Measurements from ENCODE around the gene PFN2.

DNA sequence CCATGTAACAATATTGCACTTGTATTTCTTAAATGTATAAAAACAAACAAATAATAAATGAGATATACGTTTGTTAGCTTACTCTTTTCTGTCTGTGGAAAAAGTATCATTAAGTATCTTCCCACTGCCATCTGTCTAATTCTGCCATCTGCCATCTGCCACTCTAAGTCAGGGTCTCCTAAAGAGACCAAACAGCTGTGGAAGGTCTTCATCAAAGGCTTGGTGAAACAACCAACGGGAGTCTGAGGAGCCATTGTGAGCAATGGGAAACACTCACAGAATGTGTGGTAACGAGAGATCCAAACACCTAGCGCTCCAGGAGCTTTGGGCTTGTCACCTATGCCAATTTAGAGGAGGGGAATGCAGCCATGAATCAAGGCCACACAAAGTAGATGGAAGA lies 28.7 kb upstream of the PFN2 start:
- TF ChIP-seq SUZ12 (IDR thresholded peaks at IDR 0.05; ENCODE audit: extremely low read depth, insufficient read depth, insufficient read length) (no peak), ZNF274 (IDR thresholded peaks at IDR 0.05; ENCODE audit: low read depth, low read length) (no peak), YY1 (IDR thresholded peaks at IDR 0.05; ENCODE audit: insufficient read depth, insufficient read length) (no peak)

Measured in NT2/D1 (cell line).